Activated CD8-positive, alpha-beta memory T cell treated with anti-CD3 and anti-CD28 coated beads for 4 hours (primary cell): ENCODE data around the gene SLCO2B1.

Experiments used
- DNase-seq, 2 donors: peaks; one replicate each; pipeline ENCODE4 v3.0.0-alpha.2; 2020; ENCODE audit warnings: low read depth in 2 of 2

Gene SLCO2B1

DNA sequence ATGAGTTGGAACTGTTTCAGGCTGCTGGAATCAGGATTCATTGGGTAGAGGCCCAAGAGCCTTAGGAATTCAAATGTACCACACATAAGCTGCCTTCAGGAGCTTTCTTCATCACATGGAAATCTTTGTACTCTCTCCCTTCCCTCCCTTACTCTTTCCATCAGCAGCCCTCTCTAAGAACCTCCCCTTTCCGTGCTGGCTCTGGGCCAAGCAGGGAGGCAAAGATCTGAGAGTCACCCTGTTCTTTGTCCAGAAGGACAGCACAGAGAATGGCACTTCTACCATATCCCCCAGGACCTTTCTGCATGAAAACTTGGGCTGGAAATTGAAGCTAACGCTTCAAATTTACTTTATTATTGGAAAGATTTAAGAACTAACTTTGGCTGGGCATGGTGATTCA is 69.0 kb downstream of the SLCO2B1 start:
- DNase-seq: no peak

DNA sequence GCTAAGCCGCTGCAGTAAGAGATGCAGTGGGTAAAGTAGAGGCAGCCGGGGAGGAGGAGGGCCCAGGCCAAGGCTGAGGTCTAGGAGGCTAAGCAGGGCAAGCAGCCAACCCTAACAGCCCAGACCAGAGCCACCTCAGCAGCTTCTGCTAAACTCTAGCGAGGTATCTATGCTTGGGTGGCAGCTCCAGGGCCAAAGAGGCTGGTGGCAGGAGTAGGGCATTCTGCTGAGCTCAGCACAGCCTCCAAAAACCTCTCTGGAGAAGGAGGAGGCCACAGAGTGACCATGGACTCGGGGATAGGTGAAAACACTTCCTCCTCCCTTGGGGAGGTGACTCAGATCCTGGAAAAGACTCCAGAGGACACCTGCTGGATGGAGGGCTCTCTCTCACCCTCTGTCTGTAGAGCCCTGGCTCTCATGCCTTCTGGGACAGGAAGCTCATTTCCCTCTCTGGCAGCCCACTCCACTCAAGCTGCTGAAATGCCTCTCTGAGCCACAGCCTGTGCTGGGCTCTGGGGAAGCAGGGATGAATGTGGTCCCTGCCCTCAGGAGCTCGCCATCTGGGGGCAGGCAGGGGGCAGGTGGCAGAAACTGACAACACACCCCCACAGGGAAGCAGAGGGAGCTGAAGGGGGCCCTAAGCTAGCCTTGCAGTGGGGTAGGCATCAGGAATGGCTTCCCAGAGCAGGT is 73.2 kb downstream of the SLCO2B1 start:
- no peak for DNase-seq

DNA sequence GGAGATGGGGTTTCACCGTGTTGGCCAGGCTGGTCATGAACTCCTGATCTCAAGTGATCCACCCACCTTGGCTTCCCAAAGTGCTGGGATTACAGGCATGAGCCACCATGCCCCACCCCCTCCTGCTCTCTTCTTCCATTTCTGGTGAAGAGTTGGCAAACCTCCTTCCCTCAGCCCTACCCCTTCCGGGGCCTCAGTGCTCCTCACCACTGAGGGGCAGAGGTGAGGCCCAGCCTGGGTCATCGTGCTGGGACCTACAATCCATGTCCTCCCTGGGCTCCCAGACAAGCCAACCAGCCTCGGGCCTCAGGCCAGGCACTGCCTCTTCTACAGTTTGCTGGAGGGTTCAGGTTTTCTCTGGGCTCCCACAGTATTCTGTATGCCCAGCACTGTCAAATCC is 74.9 kb downstream of the SLCO2B1 start:
- no peak for DNase-seq

DNA sequence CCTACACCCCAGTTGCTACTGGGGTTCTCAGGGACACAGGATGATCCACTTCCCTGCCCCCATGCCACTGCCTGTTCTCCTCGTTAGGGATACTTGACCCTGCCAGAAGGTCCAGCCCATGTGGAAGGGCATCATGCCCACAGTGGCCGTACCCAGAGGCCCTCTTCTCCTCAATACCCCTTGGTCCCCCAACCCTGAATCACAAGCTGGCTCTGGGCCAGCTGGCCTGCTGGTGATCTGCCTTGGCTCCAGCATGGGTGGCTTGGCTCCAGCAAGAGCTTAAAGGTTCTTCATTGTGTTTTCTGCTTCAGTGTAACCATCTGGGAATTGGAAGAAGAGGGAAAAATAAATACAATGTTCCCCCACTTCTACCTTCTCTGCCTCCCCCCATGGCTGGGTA is 78.6 kb downstream of the SLCO2B1 start:
- no peak for DNase-seq

DNA sequence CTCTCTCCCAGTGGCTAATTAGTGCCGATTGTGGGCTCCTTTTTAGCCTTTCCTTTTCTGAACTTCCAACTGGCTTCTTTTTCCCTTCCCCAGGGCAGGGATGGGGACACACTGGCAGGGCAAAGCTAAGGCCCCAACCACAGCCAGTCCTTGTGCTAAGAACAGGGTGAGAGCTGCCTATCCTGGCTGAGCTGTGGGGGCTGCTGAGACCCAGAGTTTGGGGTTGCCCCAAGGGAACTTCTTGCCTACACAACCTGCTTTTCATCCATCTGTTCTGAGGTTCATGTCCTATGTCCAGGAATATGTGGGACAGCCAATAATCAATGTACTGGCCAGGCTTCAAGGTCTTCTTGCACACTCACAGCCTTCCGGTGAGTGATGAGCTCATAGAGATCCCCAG is 79.7 kb downstream of the SLCO2B1 start:
- DNase-seq: no peak

DNA sequence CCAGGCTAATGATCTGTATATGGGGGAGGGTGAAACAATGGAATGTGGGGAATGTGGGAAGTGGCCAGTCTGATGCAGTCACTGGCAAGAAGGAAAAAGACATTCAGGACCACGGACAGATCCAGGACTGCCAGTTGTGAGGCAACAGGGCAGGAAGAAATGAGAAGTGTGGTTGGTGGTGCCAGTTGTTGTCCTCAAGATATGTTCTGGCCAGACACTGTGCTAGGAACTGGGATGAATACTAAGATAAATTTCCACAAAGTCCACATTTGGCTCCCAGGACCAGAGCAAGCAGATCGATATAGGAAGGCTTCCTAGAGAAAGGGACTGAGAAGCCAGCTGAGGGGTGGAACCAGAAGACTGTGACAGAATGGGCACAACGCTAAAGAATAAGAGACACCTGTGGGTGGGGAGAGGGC is 82.9 kb downstream of the SLCO2B1 start:
- DNase-seq: no peak

DNA sequence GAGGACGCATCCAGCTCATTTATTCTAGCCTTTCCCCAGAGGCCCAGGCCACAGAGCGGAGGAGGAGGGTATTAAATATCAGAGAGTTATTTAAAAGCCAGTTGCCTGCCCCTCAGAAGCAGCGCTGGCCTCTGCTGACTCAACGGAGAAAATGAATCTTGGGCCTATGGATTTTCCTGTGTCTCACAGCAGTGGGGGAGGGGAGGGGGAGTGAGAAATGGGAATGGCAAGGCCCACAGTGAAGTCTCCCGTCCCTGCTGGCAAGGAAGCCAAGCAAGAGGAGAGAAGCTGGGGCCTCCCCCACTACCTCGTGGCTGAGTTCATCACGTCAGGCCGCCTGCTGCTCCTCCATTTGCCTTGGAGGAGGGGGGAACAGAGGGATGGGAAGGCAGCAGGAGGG is 85.2 kb downstream of the SLCO2B1 start:
- no peak for DNase-seq

DNA sequence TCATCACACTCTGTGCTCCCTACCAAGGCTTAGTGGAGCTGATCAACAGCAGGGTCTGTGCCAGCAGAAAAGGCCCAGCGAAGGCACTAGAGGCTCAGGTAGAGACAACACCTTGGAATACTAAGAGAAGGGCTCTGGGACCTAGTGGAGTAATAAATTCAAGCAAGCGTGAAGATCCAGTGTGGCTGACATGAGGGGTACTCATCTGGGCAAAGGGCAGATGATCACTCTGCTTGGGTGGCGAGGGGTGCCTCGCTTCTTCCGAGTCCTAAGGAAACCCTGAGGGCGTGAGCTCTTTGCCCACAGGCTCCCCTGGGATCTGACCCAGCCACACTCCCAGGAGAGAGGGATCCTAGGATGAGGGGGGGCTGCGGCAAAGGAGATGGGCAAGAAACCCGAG is 86.1 kb downstream of the SLCO2B1 start:
- DNase-seq: no peak

DNA sequence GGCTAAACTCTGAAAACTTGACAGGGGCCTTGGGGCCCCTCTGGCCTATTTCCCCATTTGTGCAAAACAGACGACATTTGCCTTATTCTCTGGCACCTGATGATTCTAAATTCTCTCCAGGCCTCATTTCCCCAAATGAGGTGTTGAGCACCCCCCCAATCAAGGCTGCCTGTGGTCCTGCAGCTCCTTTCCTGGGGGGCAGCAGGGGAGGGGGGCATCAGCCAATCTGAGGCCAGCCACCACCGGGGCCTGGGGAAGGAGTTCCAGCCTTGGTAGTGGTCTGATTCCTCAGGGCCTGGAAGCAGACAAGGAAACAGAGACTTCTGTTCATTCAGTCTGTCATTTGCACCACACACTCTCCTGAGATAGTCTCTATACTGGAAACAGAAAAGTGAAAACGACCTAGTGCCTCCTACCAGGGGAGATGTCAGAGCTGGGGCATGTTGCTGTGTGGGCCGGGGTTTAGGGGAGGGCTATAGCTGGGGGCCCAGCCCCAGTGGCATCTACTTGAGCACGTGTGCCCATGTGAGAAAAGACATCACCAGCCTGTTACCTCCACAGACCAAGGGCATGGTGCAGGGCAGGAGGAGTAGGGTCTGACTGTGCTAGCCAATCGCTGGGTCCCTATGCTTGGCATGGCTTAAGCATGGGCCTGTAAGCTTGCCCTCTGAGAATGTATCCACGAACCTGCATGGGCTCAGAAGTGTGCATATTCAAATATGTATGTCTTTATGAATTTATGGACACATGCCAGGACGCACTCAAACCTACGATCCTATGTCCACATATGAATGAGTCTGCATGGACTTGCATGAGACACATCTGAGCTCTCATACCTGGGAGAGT is 87.9 kb downstream of the SLCO2B1 start:
- no peak for DNase-seq

DNA sequence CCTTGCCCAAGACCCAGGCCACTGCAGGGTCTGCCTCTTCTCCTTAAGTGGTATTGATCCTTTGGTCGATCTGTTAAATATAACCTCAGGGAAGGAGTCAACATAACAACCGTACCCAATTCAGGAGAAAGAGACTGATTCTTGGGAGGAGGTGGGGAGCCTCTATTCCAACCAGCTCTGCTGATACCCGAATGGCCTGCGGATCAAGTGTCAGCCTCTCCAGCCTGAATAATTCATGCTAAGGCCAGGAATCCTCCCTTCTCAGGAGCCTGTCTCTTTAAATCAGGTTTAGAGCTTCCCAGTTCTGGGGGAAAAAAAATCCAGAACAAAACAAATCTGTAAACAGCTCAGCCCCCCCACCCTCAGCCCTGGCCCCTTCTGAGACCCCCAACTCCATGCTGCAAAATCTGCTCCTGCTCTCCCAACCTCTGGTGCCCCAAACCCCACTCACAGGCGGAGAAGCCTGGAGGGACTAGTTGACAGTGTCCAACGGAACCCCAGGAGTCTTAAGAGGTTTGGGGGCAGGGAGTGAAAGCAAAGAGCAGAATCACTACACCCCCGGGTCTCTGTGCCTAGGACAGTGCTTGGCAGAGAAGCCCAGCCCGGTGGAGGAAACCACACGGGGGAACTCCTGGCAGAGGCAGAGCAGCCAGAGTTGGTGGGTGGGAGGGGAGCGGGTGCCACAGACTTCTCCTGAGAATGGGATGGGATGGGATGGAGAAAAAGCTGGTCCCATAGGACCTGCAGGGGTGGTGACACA is 88.8 kb downstream of the SLCO2B1 start:
- no peak for DNase-seq

DNA sequence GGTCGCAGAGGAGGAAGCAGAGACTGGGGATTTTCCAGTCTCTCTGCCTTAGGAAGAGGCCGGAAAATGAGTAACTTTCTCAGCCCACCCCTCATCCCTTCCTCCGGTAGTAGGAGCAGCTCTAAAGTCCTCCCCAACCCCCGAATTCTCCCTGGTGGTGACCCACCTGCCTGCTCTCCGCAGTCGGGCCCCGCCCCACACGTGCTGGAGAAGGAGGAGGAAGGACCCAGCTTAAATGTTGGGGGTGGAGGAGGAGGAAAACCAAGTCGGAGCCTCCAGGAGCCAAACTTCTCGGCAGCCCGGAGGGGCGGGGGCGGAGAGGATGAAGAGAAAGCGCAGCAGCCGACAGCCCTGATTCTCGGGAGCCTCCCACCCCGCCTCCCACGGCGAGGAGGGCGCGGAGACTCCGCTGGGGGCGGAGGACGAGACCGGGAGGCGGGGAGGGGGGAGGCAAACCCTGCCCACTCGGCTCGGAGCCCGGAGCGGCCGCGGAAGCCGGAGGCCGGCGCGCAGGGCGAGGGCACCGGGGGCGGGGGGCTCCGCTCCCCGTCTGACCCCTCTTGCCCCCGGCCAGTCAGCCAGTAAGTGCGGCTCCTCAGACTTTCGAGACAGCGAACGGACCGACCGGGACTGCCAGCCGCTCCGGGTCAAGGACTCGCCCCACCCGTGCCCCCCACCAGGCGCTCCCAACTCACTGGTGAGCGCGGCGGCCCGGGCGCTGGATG is 89.6 kb downstream of the SLCO2B1 start, which contains the start of gene TPBGL:
Gene TPBGL, plus strand, starts transcription at position 464 of the 725 bp plus-strand sequence. CDS start 276 bp downstream, outside the sequence.
- DNase-seq: peak in 1 of 2 donors; percentile 8

DNA sequence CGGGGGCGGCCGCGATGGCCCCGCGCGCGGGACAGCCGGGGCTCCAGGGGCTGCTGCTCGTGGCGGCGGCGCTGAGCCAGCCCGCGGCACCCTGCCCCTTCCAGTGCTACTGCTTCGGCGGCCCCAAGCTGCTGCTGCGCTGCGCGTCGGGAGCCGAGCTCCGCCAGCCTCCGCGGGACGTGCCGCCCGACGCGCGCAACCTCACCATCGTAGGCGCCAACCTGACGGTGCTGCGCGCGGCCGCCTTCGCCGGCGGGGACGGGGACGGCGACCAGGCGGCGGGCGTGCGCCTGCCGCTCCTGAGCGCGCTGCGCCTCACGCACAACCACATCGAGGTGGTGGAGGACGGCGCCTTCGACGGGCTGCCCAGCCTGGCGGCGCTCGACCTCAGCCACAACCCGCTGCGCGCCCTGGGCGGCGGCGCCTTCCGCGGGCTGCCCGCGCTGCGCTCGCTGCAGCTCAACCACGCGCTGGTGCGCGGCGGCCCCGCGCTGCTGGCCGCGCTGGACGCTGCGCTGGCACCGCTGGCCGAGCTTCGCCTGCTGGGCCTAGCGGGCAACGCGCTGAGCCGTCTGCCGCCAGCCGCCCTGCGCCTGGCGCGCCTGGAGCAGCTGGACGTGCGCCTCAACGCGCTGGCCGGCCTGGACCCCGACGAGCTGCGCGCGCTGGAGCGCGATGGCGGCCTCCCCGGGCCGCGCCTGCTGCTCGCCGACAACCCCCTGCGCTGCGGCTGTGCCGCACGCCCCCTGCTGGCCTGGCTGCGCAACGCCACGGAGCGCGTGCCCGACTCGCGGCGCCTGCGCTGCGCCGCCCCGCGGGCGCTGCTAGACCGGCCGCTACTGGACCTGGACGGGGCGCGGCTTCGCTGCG is 90.4 kb downstream of the SLCO2B1 start:
- peak; percentile 64 to 76 for DNase-seq

DNA sequence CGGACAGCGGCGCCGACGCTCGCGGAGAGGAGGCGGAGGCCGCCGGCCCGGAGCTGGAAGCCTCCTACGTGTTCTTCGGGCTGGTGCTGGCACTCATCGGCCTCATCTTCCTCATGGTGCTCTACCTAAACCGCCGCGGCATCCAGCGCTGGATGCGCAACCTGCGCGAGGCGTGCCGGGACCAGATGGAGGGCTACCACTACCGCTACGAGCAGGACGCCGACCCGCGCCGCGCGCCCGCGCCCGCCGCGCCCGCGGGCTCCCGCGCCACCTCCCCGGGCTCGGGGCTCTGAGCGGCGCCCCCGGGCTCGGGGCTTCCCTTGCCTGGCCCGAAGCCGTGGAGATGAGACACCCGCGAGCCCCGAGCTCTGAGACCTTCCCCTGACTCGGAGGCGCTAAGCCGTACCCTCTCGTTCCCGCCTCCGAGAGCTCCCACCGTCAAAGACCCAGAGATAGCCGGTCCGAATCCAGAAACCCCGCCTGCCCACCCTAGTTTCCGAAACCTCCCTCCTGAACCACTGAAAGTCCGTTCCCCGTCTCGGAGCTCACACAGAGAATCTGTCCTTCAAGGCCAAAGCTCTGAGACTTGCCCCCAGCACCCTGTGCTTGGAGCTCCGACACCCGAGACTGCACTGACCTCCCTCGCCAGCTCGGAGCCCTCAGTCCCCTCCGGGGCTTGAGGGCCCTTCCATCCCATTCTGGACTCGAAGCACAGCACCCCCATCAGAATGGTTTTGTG is 91.2 kb downstream of the SLCO2B1 start:
- no peak for DNase-seq

DNA sequence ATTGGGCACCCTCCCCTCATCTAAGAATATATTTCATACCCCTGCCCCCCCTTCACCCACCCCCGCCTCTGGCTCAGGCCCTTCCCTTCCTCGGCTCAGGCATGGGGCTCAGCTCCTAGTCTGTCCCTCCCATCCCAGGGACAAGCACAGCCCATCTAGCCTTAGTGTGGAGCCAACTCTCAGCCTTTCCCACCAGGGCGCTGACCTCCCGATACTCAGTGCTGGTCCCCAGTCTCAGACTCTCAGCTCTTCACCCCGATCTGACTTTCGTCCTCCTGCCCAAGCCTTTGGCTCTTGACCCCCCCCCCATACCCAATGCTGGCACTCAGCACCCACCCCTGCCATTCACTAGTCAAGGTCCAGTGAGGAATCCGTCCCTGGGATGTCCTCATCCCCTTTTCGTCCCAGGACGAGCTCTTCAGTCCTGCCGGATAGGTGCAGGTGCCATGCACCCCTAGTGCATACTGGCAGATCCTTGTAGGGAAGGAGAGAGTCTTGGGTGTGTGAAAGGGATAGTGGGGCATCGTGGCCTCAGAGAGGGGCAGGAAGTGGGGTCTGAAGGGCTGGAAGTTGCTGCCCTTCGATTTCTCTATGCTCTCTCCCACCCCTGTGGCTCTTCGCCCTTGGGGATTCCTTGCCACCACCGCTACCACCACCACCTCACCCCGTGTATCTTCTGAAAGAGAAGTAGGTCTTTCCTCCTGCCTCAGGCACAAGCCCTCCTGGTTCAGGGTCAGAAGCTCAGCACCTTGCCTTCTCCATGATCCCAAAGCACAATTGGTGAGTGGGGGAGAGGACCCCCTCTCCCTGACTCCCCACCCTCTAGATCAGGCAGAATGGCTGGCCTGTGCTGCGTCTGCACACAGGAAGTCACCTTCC is 92.1 kb downstream of the SLCO2B1 start:
- DNase-seq: no peak

DNA sequence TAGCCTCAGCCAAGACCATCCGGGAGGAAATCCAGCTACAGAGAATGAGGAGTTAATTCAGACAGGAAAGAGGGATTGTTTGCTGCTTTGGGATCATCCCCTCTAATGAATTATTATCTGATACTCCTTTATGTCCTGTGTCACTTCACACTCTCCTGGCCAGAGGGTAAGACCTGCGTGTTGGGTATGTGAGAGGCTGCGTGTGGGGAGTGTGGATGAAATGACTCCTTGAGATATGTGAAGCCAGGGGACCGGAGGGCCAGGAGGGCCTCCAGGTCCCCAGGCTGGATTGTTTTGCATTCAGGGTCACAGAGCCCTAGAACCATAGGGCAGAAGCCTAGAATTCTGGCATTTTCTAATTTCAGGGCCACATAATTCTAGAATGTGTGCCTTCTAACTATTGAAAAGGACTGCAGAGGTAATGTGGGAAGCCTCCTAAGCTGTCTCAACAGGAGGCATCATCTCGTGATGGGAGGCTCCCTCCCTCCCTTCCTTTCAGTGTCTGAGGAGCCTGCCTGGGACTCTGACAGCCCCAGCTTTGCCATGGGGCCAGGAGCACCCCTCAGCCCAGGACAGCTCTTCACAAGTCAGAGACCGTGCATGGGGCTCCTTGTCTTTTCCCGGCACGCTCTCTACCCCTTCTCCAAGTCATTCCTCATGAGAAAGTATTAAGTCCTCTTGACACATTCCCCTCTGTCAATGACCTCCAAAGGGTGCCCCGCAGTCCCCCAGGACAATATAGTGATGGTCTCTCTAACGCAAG is 93.3 kb downstream of the SLCO2B1 start:
- no peak for DNase-seq

DNA sequence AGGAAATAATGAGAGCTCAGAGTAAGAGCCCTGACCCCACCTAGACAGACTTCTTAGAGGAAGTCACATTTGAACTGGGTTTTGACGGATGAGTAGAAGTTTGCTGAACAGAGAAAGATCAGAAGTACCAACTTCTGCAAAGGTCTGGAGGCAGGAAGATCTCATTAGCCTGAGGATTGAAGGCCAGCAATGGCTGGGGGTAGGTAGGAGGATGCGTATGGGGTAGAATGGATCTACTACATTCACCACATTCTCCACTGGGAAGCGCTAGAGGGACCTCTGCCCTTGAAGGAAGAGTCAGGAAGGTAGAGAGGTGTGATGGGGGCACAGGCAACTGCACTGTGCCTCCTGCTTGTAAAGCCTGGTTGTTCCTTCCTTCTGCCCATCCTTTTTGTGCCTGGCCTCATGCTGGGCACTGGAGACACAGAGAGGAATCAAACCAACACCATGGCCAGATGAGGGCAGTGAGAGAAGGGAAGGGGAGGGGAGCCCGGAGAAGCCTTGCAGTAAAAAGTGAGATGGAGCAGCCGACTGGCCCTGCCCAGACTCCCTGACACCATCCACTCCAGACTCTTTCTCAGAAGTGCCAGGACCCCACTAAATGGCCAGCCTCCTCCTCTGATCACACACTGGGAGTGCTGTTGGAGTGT is 94.6 kb downstream of the SLCO2B1 start:
- DNase-seq: no peak

DNA sequence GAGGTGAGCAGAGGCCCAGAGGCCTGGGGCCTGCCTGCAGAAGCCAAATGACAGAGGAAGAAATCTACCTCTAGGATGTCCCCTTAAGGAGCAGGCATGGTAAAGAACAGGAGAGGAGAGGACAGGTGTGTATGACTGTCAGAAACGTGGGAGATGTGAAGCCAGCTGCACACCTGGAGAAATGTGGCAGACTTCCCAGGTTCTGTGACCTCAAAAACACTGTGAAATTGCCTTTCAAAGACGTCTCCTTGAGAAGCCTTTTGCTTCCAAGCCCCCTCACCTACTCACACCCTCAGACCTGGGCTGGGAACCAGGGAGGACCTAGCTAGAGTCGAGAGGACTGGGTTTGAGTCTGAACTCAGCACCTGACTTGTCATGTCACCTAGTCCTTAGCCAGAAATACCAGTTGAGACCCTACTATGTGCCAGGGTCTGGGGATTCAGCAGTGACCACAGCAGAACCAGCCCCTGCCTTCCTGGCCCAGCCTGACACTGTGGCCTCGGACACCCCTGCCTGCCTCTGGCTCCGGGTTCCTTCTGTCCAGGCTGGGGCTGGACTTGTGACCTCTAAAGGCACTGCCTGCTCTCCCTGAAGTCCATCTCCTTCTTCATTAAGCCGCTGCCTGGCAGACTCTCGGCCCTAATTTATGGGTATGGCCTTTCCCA is 95.2 kb downstream of the SLCO2B1 start:
- DNase-seq: no peak
